Sigmoid colon (tissue), 4 donors: ENCODE data around the gene MFRP.

ENCODE experiments used
- CTCF ChIP-seq, 4 experiments: fragments of 450-650 bp in 3 of 4; fragments of 200-600 bp in 1 of 4; IDR thresholded peaks; one replicate each; pipeline ENCODE4 v1.5.1; 2016 to 2019; ENCODE audit warnings: antibody characterized with exemption in 4 of 4, mild to moderate bottlenecking in 3 of 4, moderate library complexity in 2 of 4
- EP300 ChIP-seq, 4 donors: sonication (generic); formaldehyde crosslinking; IDR thresholded peaks; one replicate each; pipeline ENCODE4 v1.6.1; 2017; ENCODE audit warnings: antibody characterized with exemption in 4 of 4
- POLR2A ChIP-seq, 2 donors: fragments of 450-650 bp; IDR thresholded peaks; one replicate each; pipeline ENCODE4 v1.6.1; 2016; ENCODE audit warnings: antibody characterized with exemption in 2 of 2, mild to moderate bottlenecking in 2 of 2, moderate library complexity in 2 of 2

GRCh38 chr11:119355091-119355843 lies 8.8 kb upstream of the MFRP start:
- TF ChIP-seq CTCF (IDR thresholded peaks at IDR 0.05) (no peak), POLR2A (IDR thresholded peaks at IDR 0.05) (no peak), EP300 (IDR thresholded peaks at IDR 0.05) (no peak)
